Measurements from ENCODE around the gene MBL2.

MBL2 gene

DNA sequence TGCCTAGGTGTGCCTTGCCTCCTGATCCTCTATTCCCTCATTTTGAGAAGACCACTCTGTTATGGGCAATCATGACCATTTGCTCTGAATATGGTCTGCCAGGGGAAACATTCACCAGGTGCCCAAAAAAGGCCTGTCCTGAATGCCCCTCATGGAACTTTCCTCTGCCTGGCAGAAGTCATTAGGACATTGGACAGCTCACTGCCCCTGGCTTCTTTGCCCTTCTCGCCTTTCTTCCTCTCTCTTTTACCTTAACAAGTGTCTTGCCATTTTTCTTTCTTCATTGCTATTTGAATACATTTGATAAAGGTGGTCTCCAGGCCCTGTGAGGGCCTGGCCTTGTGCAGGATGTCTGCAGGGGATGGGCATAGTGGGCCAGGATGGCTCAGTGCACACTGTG is 20.3 kb downstream of the MBL2 start:
- H3K4me3 ChIP-seq: no peak overlapping the region
- no peak overlapping the region for H3K27ac ChIP-seq
- DNase-seq (ENCODE audit: low spot score): no peak
- TF ChIP-seq, protein P1, sequence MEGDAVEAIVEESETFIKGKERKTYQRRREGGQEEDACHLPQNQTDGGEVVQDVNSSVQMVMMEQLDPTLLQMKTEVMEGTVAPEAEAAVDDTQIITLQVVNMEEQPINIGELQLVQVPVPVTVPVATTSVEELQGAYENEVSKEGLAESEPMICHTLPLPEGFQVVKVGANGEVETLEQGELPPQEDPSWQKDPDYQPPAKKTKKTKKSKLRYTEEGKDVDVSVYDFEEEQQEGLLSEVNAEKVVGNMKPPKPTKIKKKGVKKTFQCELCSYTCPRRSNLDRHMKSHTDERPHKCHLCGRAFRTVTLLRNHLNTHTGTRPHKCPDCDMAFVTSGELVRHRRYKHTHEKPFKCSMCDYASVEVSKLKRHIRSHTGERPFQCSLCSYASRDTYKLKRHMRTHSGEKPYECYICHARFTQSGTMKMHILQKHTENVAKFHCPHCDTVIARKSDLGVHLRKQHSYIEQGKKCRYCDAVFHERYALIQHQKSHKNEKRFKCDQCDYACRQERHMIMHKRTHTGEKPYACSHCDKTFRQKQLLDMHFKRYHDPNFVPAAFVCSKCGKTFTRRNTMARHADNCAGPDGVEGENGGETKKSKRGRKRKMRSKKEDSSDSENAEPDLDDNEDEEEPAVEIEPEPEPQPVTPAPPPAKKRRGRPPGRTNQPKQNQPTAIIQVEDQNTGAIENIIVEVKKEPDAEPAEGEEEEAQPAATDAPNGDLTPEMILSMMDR (IDR thresholded peaks at IDR 0.05): no peak

DNA sequence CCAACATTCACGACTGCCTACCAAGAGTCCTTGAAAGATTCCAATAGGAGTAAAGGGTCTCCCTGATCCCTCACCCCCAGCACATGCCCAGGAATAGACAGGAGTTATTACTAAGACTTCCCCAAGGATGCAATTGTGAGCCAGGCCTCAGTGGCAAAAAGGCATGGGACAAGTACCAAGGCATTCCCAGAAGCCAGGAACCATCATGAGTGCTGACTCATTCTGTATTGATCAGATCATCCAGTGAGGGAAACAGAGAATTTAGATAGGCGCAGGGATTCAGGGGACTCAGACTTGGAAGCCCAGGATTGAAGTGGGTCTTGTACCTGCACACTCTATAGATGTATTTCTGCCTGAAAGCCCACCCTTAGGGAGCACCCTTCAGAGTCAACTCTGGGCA is 21.2 kb downstream of the MBL2 start:
- TF ChIP-seq, protein P1 (IDR thresholded peaks at IDR 0.05): no peak
- DNase-seq (ENCODE audit: low spot score): no peak
- H3K27ac ChIP-seq: no peak overlapping the region
- no peak overlapping the region for H3K4me3 ChIP-seq

DNA sequence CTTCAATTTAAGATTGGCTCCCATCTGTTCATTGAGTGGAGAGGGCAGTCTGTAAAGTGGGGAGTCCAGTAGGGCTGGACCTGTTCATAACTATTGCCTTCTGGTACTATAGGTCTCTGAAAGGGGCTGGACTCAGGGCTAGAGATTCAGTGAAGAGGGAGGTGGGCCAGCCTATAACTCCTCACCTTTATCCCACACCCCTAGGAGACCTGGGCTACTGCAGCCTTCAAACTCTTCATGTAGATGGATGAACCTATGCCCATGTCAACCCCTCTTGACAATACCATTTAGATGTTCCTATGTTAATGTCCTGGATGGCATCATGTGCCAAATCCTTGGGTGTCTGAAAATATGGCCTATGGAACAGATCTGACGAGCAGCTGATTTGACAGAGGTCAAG is 22.0 kb downstream of the MBL2 start:
- no peak overlapping the region for H3K27ac ChIP-seq
- DNase-seq (ENCODE audit: low spot score): no peak
- TF ChIP-seq, protein P1 (IDR thresholded peaks at IDR 0.05): no peak
- no peak overlapping the region for H3K4me3 ChIP-seq

DNA sequence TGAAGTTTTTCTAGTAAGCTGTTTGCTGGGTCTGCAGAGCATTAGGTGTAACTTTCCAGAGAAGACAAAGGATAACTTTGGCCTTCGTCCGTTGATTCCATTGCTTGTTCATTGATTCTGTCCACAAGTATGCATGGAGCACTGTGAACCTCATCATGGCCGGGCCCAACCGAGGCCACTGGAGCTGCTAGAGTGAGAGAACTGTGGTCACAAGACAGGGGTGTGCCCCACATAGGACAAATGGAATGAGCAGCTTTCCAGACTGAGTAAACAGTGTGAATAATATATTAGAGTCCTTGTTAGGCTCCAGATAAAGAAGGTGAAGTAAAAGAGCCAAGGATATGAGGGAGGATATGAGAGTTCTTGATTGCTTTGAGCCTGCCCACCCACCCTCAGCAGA is 24.9 kb downstream of the MBL2 start:
- TF ChIP-seq, protein P1 (IDR thresholded peaks at IDR 0.05): no peak
- H3K4me3 ChIP-seq: no peak overlapping the region
- no peak for DNase-seq (ENCODE audit: low spot score)

DNA sequence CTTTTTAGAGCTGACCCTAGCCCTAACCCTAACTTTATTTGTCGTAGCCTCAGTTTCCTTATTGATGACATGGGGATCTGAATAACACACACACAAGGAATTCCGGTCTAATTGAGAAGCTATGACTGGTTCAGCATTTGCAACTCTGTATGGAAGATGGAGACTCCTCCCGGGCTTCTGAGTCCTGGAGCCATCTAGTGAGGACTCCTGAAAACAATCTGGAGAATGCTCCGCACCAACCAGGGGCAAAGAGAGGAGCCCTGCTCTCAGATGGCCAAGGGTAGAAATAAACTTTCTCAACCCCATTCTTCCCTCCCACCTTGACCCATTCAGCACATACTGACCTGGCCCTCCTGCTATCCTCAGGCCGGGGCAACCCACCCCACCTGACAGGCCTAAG is 26.4 kb downstream of the MBL2 start:
- no peak for DNase-seq (ENCODE audit: low spot score)
- Histone ChIP-seq H3K4me3 (no peak overlapping the region), H3K27ac (no peak overlapping the region)
- TF ChIP-seq, protein P1 (IDR thresholded peaks at IDR 0.05): no peak

More for the DNA sequence above, 24.9 kb downstream of the MBL2 start:
- no peak overlapping the region for H3K27ac ChIP-seq

DNA sequence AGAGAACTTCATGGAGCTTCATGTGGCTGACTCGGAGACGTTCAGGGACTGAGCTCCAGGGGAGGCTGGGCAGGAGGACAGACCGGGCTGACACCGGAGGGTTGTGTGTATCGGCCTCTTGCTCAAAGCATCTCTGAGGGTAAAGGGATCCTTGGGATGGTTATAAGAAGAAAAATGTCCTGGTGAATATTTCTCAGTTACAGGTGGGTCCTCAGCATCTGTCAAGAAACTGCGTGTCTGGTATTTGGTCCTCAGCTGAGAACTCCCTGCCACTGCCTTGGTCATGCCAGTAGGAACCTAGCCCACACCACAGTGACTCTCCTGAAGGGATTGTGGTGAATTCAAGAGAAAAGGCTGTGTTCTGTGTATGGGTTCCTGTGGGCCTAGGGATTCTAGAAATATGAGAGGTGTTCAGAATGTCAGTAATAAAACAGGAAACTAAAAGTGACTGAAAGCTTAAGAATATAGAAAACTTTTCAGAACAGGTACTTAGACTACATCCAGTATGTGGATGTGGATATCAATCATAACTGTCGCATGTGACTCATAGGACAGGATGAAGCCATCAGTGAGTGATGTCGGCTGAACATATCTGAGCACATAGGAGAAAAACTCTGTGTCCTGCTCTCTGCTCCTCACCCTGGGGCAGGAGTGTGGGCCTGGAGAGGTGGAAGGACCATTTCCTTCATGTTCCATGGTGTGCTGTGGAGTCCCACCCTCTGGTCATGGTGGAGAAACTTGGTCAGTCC is 28.4 kb downstream of the MBL2 start:
- TF ChIP-seq, protein P1 (IDR thresholded peaks at IDR 0.05): no peak
- DNase-seq (ENCODE audit: low spot score): no peak
- Histone ChIP-seq H3K4me3 (no peak overlapping the region), H3K27ac (no peak overlapping the region)

DNA sequence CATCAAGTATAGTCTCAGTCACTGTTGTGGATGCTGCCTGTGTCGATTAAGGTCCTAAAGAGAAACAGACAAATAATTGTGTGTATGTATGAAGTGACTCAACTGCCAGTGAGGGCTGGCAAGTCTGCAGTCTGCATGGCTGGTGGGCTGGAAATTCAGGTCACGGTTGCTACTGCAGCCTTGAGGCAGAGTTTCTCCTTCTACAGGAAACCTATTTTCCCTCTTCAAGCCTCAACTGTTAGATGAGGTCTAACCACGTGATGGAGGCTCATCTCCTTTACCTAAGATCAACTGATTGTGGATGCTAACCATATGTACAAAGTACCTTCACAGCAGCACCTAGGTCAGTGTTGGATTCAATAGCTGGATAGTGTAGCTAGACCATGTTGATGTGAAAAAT is 29.9 kb downstream of the MBL2 start:
- DNase-seq (ENCODE audit: low spot score): no peak

More for the DNA sequence above, 29.9 kb downstream of the MBL2 start:
- Histone ChIP-seq H3K27ac (no peak overlapping the region), H3K4me3 (no peak overlapping the region)
- TF ChIP-seq, protein P1 (IDR thresholded peaks at IDR 0.05): no peak

Measured in coronary artery (tissue), 2 donors.